ENCODE data around the gene TARM1.

TARM1 gene

DNA sequence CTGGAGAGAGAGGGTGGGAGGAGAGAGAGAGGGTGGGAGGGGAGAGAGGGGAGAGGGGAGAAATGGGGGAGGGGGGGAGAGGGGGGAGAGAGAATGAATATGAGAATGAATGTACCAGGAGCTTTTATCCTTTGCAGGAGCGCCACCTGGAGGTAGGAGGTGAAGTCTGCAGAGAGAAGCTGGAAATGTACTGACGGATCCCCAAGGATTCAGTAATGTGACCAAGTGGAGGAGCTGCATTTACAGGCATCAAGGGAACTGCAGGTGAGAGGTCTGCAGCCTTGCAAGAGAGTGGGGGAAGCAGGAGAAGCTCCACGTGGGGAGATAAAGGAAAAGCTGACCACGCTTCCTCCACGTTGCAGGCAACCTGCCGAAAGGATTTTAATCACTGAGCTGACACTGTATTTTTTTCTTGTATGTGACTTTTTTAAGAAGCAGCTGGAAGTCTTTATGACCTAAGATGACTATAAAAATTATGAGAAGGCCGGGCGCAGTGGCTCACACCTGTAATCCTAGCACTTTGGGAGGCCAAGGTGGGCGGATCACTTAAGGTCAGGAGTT, 51.2 kb downstream of the TARM1 start:
- DNase-seq = peak; percentile 63

DNA sequence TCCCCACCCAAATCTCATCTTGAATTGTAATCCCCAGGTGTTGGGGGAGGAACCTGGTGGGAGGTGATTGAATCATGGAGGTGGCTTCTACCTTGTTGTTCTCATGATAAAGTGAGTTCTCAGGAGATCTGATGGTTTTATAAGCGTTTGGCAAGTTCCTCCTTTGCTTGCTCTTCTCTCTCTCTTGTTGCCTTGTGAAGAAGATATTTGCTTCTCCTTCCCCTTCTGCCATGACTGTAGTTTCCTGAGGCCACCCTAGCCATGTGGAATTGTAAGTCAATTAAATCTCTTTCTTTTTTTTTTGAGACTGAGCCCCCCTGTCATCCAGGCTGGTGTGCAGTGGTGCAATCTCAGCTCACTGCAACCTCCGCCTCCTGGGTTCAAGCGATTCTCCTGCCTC, 51.9 kb downstream of the TARM1 start:
- no peak for DNase-seq

DNA sequence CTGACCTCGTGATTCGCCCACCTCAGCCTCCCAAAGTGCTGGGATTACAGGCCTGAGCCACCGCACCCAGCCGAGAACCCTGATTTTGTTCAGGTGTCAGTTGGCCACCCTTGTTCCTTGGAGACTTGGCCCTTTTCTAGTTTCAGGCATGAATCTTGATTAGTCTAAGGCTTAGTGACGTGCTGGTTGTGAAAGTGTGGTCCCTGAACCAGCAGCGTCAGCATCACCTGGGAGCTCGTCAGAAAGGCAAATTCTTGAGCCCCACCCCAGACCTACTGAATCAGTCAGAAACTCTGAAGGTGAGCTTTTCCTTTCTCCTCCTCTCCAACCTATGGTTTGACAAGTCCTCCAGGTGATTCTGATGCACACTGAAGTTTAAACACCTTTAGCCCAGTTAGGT, 54.5 kb downstream of the TARM1 start:
- DNase-seq = no peak

DNA sequence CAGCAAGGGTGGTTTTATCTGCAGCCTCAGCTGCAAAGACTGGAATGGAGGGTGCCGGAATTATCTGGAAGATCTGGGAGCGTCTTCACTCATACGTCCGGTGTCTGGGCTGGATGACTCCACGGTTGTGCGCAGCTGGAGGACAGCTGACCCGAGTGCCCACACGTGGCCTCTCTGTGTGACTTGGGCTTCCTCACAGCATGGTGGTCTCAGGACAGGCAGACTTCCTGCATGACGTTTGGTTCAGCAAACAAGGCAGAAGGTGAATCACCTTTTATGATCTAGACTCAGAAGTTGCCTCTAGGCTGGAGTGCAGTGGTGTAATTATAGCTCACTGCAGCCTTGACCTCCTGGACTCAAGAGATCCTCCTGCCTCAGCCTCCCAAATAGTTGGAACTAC, 56.5 kb downstream of the TARM1 start:
- DNase-seq = no peak

DNA sequence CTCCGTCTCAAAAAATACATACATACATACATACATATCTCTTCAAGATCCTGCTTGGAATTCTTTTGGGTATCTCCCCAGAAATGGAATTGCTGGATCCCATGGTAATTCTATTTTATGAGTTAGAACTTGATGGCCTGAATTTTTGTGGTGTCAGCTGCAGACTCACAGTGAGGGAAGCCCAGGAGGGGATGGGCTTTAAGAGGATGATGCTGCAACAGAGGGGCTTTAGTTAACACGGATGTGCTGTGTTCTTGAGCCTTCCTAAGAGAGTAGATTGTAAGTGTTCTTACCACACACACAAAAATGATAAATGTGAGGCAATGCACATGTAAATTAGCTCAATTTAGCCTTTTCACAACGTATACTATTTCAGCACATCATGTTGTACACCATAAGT, 58.0 kb downstream of the TARM1 start:
- DNase-seq = no peak

DNA sequence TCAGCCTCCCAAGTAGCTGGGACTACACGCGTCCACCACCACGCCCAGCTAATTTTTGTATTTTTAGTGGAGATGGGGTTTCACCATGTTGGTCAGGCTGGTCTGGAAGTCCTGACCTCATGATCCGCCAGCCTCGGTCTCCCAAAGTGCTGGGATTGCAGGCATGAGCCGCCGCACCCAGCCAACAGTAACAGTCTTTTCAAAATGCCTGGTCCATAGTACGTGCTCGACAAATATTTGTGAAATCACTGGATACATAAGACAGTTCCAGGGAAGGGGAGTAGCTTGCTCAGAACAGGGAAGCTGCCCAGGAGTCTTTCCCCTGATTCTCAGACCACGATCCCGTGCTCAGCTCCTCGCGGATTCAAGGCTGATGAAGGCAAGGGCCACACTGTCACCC, 59.2 kb downstream of the TARM1 start:
- no peak for DNase-seq

DNA sequence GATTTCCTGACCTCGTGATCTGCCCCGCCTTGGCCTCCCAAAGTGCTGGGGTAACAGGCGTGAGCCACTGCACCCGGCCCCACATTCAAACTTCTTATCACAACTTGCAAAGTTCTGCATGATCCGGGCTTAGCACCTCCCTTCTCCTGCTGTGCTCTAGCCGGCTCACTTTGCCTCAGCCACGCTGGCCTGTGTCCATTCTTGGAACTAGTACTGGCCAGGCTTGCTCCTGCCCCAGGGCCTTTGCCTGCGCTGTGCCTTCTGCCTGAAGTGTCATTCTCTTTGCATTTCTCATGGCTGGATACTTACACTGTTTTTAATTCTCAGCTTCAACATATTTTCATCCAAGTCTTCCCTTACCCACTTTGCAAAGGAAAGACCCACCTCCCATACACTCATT, 59.8 kb downstream of the TARM1 start:
- DNase-seq = no peak
